Measurements from ENCODE around the gene CD163. TPM values are rescaled to one million over a fixed set of nuclear protein-coding genes. Genes with fewer than 3 reads are reported as not detected.
"Not testable (repeated sequence)": the region's sequence is repeated elsewhere in the genome, so short reads cannot be mapped to it uniquely, and the experiment has no call there.

Gene CD163
- 10 to 100 TPM; 34.4 to 67.5 TPM for total RNA-seq
- 36.1 TPM for polyA plus RNA-seq (ENCODE audit: insufficient read depth, low read depth, low replicate concordance)
- long read RNA-seq, donor 1, partial matches to known transcripts: 0 of 2 reads
- long read RNA-seq, donor 1, other reads (novel, unspliced or antisense): 0 of 2 reads
- long read RNA-seq, donor 2: 0 reads

GRCh38 chr12:7503686-7504415 lies at the start of gene CD163:
CD163 (minus strand) TSS chr12:7503777; CDS start chr12:7503690, 87 bp downstream.
- Histone ChIP-seq H3K36me3 (ENCODE audit: low read depth, missing control alignments) (no peaks in the 10 kb centered on the region), H3K4me3 (no peak within 1 kb of the TSS), H3K4me1 (no peaks in the 10 kb centered on the region), H3K27ac (peak within 1 kb of the TSS in 1 of 2 donors; percentile 68), H3K27me3 (no peaks in the 10 kb centered on the region), H3K9me3 (no peaks in the 10 kb centered on the region)
- 77% methylated on average over 2 of the region's 2 CpGs for WGBS, 2 donors
- TF ChIP-seq CTCF (IDR thresholded peaks at IDR 0.05) (no peak), POLR2A (IDR thresholded peaks at IDR 0.05) (no peak)
- no peak for DNase-seq
- intact Hi-C loops (cut with DNase I; ENCODE audit: low total_unique reads): no loop called here

- TF ChIP-seq POLR2A (IDR thresholded peaks at IDR 0.05) (no peak), CTCF (IDR thresholded peaks at IDR 0.05) (no peak)
- H3K27me3 ChIP-seq: no peaks in the 10 kb centered on the region
- intact Hi-C loops (cut with DNase I; ENCODE audit: low total_unique reads): no loop called here
- H3K4me3 ChIP-seq: no peak overlapping the region
- no peak for DNase-seq
- H3K27ac ChIP-seq: peak overlapping the region in 1 of 2 donors; percentile 50
- H3K4me1 ChIP-seq: no peaks in the 10 kb centered on the region
- no peaks in the 10 kb centered on the region for H3K9me3 ChIP-seq
- H3K36me3 ChIP-seq (ENCODE audit: low read depth, missing control alignments): no peaks in the 10 kb centered on the region
These were observed 39.2 kb upstream of the CD163 start for GRCh38 chr12:7542813-7543212.

GRCh38 chr12:7542046-7542445 lies 38.5 kb upstream of the CD163 start:
- H3K36me3 ChIP-seq (ENCODE audit: low read depth, missing control alignments): no peaks in the 10 kb centered on the region
- H3K9me3 ChIP-seq: no peaks in the 10 kb centered on the region
- no peaks in the 10 kb centered on the region for H3K27me3 ChIP-seq
- intact Hi-C loops (cut with DNase I; ENCODE audit: low total_unique reads): no loop called here
- H3K4me3 ChIP-seq: no peak overlapping the region
- TF ChIP-seq CTCF (IDR thresholded peaks at IDR 0.05) (no peak), POLR2A (IDR thresholded peaks at IDR 0.05) (no peak)
- 72 to 73% methylated on average over 8 of the region's 8 CpGs for WGBS, 2 donors
- H3K27ac ChIP-seq: peak overlapping the region in 1 of 2 donors; percentile 50
- H3K4me1 ChIP-seq: no peaks in the 10 kb centered on the region
- no peak for DNase-seq

GRCh38 chr12:7514416-7514815 lies 10.8 kb upstream of the CD163 start:
- Histone ChIP-seq H3K27ac (no peak overlapping the region), H3K36me3 (ENCODE audit: low read depth, missing control alignments) (no peaks in the 10 kb centered on the region), H3K9me3 (no peaks in the 10 kb centered on the region), H3K4me3 (no peak overlapping the region), H3K27me3 (no peaks in the 10 kb centered on the region), H3K4me1 (no peaks in the 10 kb centered on the region)
- 86 to 91% methylated on average over 8 of the region's 8 CpGs for WGBS, 2 donors
- no peak for TF ChIP-seq POLR2A (IDR thresholded peaks at IDR 0.05)
- TF ChIP-seq CTCF (IDR thresholded peaks at IDR 0.05): no peak
- no peak for DNase-seq
- intact Hi-C loops (cut with DNase I; ENCODE audit: low total_unique reads): no loop called here

- intact Hi-C loops (cut with DNase I; ENCODE audit: low total_unique reads): no loop called here
- WGBS, 2 donors: 86 to 87% methylated on average over 3 of the region's 3 CpGs
These were observed 9.0 kb upstream of the CD163 start for GRCh38 chr12:7512553-7512952.

GRCh38 chr12:7509793-7510470 lies 6.4 kb upstream of the CD163 start:
- WGBS, 2 donors: 96% methylated on average over 7 to 14 of the region's 14 CpGs
- H3K27me3 ChIP-seq; H3K27ac ChIP-seq; DNase-seq; H3K9me3 ChIP-seq; H3K4me1 ChIP-seq; H3K36me3 ChIP-seq (ENCODE audit: low read depth, missing control alignments); intact Hi-C loops (cut with DNase I; ENCODE audit: low total_unique reads); H3K4me3 ChIP-seq: not testable (repeated sequence)

More at GRCh38 chr12:7512553-7512952, 9.0 kb upstream of the CD163 start:
- no peak overlapping the region for H3K4me3 ChIP-seq
- no peak for DNase-seq
- TF ChIP-seq CTCF (IDR thresholded peaks at IDR 0.05): no peak
- TF ChIP-seq POLR2A (IDR thresholded peaks at IDR 0.05): no peak
- H3K9me3 ChIP-seq: no peaks in the 10 kb centered on the region
- H3K27me3 ChIP-seq: no peaks in the 10 kb centered on the region
- no peaks in the 10 kb centered on the region for H3K36me3 ChIP-seq (ENCODE audit: low read depth, missing control alignments)
- no peak overlapping the region for H3K27ac ChIP-seq
- H3K4me1 ChIP-seq: no peaks in the 10 kb centered on the region

All from testis (tissue), 5 donors.